HUES64 (cell line): ENCODE measurements around the gene EDC4.

ENCODE experiments used
- H3K27ac ChIP-seq: 2 replicates; pipeline ENCODE4 v1.7.0; 2013; ENCODE audit warnings: low read depth, low read length, inconsistent platforms
- H3K27me3 ChIP-seq: 2 replicates; pipeline ENCODE4 v1.6.1; 2013; ENCODE audit warnings: mild to moderate bottlenecking, low read length; ENCODE audit not compliant: insufficient read depth
- H3K36me3 ChIP-seq: 2 replicates; pipeline ENCODE4 v1.6.1; 2013; ENCODE audit warnings: mild to moderate bottlenecking, low read length; ENCODE audit not compliant: insufficient read depth
- H3K4me1 ChIP-seq: 2 replicates; pipeline ENCODE4 v1.6.1; 2013; ENCODE audit warnings: mild to moderate bottlenecking, low read length, moderate library complexity; ENCODE audit not compliant: insufficient read depth
- H3K4me3 ChIP-seq: 2 replicates; pipeline ENCODE4 v1.5.1; 2013; ENCODE audit warnings: mild to moderate bottlenecking, low read length, moderate library complexity
- H3K9ac ChIP-seq: 2 replicates; pipeline ENCODE4 v1.6.1; 2013; ENCODE audit warnings: mild to moderate bottlenecking, low read depth, low read length
- H3K9me3 ChIP-seq: 2 replicates; pipeline ENCODE4 v1.6.1; 2013; ENCODE audit warnings: low read depth, low read length; ENCODE audit not compliant: insufficient read depth
- WGBS: fragments of 150-250, 120-280 bp; methylation state at CpG from one replicate; pipeline ENCODE4 v1.1.7; 2013; ENCODE audit warnings: missing lambda C conversion rate; 5-methylcytosine and 5-hydroxymethylcytosine counted together

Gene EDC4

GRCh38 chr16:67865318-67865717 is 7.5 kb upstream of the EDC4 start:
- Histone ChIP-seq H3K27ac (no peak overlapping the region), H3K27me3 (no peaks in the 10 kb centered on the region), H3K9me3 (no peaks in the 10 kb centered on the region), H3K4me3 (no peak overlapping the region), H3K4me1 (no peaks in the 10 kb centered on the region), H3K36me3 (peaks cover 71% of the 10 kb centered on the region), H3K9ac (no peak overlapping the region)
- 85% methylated on average over 2 of the region's 2 CpGs for WGBS

- no peaks in the 10 kb centered on the region for H3K9me3 ChIP-seq
- WGBS = 96% methylated on average over 6 of the region's 6 CpGs
- H3K4me1 ChIP-seq = no peaks in the 10 kb centered on the region
- H3K27ac ChIP-seq = no peak overlapping the region
- H3K9ac ChIP-seq = no peak overlapping the region
- H3K27me3 ChIP-seq = no peaks in the 10 kb centered on the region
- no peak overlapping the region for H3K4me3 ChIP-seq
- peaks cover 77% of the 10 kb centered on the region for H3K36me3 ChIP-seq
Observed at GRCh38 chr16:67868290-67868689, 4.6 kb upstream of the EDC4 start.

GRCh38 chr16:67869653-67870052 is 3.2 kb upstream of the EDC4 start:
- Histone ChIP-seq H3K4me3 (no peak overlapping the region), H3K9me3 (no peaks in the 10 kb centered on the region), H3K27ac (no peak overlapping the region), H3K27me3 (no peaks in the 10 kb centered on the region), H3K4me1 (peaks cover 8% of the 10 kb centered on the region; the same call in 1 of the 2 replicates), H3K9ac (no peak overlapping the region), H3K36me3 (peaks cover 72% of the 10 kb centered on the region)
- 96% methylated on average over 7 of the region's 7 CpGs for WGBS

DNA sequence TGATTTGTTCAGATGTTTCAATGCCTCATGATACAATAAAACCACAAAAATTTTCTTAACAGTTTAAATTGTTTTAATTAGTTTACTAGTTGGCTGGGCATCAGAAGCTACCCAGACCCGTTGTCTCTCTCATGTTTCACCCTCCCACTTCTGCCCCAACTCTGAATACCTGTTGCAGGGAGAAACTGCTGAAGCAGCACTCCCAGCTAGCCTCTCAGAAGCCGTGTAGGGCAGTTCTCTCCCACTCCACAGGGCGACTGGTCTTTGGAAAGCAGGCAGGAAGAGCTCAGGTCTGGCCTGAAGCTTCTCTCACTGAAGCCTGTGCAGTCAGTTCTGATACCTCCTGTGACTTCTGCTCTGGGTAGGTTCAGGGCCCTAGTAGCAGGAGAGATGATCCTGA is 1.6 kb upstream of the EDC4 start:
- peaks cover 63% of the 10 kb centered on the region for H3K36me3 ChIP-seq
- H3K27ac ChIP-seq = no peak overlapping the region
- H3K9me3 ChIP-seq = no peaks in the 10 kb centered on the region
- H3K4me1 ChIP-seq = peaks cover 8% of the 10 kb centered on the region; the same call in 1 of the 2 replicates
- no peak overlapping the region for H3K9ac ChIP-seq
- no peaks in the 10 kb centered on the region for H3K27me3 ChIP-seq
- H3K4me3 ChIP-seq = no peak overlapping the region
- 85% methylated on average over 3 of the region's 3 CpGs for WGBS

DNA sequence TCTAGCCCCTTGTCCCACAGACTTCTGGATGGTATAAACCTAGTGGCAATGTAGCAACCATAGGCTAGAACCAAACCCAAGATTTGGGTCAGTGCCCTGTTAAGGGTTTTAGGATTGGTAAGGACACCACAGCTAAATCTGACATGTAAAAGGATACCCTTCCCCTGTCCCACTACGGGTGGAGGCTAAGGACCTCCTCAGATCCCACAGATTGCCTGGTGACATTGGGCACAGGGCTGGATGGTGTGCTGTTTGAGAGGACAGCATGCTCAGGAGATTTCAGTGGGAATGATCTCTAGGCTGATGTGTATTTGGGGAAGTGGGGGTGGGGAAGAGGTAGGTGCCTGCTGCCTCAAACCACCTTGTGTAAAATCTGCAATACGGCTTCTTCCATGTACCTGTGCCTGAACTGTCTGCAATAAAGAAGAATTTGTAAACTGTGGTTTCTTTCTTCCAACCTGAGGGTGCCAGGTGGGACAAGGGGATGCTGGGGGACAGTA is 671 bp upstream of the EDC4 start:
- WGBS = 75% methylated on average over 2 of the region's 2 CpGs
- Histone ChIP-seq H3K27me3 (no peaks in the 10 kb centered on the region), H3K9me3 (no peaks in the 10 kb centered on the region), H3K9ac (no peak overlapping the region), H3K27ac (no peak overlapping the region), H3K36me3 (peaks cover 63% of the 10 kb centered on the region), H3K4me1 (peaks cover 8% of the 10 kb centered on the region; the same call in 1 of the 2 replicates), H3K4me3 (peak overlapping the region; percentile 97)

DNA sequence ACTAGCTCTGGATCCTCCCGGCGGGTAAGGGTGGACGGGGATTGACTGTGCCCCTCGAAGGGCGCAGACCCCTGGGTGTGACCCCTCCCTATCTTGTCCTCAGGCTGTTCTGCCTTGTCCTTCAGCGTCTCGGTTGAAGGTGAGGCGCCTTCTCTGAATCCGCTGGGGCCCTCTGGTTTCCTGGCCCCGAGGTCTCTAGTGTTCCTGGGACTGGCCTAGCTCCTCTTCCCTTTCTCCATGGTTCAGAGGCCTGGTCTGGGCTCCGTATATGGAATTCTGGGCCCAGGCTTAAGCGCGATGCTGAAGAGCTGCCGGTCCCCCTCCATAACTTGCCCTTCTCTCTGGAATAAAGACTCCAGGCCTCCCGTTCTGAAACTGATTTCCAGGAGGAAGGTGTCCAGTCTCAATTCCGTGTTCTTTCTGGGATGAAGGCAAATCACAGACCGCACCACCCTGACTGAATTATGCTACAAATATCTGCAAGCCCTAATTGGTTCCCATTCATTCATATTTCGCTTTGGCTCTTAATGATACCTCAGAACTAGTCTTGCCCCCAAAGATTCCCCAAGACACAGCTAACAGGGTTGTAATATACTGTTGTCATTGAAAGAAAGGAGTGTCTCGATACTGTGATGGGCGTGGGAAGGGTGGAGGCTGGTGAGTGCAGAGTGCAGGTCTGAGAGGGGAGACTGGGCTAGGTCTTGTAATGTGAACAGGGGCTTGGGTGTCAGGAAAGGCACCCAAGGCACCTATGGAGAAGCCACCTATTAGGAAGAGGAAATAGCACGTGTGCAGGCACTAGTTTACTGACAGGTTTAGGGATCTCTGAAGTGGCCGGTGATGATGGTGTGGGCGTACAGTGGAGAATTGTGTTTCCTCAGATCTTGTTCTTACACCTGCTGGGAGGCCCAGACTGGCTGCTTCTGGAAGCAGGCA is 851 bp downstream of the EDC4 start:
- H3K27me3 ChIP-seq = no peaks in the 10 kb centered on the region
- H3K4me1 ChIP-seq = peaks cover 8% of the 10 kb centered on the region; the same call in 1 of the 2 replicates
- 26% methylated on average over 23 of the region's 23 CpGs for whole genome bisulfite sequencing
- peak overlapping the region; percentile 93 for H3K9ac ChIP-seq
- no peaks in the 10 kb centered on the region for H3K9me3 ChIP-seq
- H3K27ac ChIP-seq = peak overlapping the region; percentile 62
- peak overlapping the region; percentile 97 for H3K4me3 ChIP-seq
- peaks cover 63% of the 10 kb centered on the region for H3K36me3 ChIP-seq

- Histone ChIP-seq H3K9me3 (no peaks in the 10 kb centered on the region), H3K27ac (no peak overlapping the region), H3K36me3 (peaks cover 63% of the 10 kb centered on the region), H3K27me3 (no peaks in the 10 kb centered on the region), H3K4me3 (peak overlapping the region; percentile 97), H3K9ac (no peak overlapping the region), H3K4me1 (peaks cover 8% of the 10 kb centered on the region; the same call in 1 of the 2 replicates)
- WGBS = 89% methylated on average over 3 of the region's 3 CpGs
Observed at GRCh38 chr16:67874372-67874771, 1.5 kb downstream of the EDC4 start.

DNA sequence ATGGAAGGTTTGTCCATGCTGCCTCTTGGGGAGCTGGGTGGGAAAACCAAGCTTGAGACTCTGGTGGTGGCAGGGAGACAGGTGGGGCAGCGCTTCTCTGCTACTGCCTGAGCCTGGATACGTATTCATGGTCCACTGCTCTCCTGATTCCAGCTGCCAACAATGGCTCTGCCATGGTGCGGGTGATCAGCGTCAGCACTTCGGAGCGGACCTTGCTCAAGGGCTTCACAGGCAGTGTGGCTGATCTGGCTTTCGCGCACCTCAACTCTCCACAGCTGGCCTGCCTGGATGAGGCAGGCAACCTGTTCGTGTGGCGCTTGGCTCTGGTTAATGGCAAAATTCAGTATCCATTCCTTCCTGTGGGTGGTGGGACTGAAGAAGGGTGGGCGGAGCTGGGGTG is 4.2 kb downstream of the EDC4 start:
- Histone ChIP-seq H3K36me3 (peaks cover 64% of the 10 kb centered on the region), H3K4me1 (peaks cover 8% of the 10 kb centered on the region; the same call in 1 of the 2 replicates), H3K27ac (no peak overlapping the region), H3K9me3 (no peaks in the 10 kb centered on the region), H3K4me3 (no peak overlapping the region), H3K9ac (no peak overlapping the region), H3K27me3 (no peaks in the 10 kb centered on the region)
- WGBS = 98% methylated on average over 11 of the region's 11 CpGs

DNA sequence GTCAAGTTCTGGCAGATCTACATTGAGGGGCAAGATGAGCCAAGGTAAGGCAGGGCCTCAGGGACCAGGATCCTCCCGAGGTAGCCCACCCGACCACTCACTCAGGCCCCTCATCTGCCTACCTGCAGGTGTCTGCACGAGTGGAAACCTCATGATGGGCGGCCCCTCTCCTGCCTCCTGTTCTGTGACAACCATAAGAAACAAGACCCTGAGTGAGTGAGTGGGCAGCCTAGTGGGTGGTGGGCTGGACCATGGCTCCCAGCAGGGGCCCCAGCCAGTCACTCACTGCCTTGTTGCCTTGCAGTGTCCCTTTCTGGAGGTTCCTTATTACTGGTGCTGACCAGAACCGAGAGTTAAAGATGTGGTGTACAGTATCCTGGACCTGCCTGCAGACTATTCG is 5.4 kb downstream of the EDC4 start:
- 94% methylated on average over 6 of the region's 6 CpGs for WGBS
- no peak overlapping the region for H3K27ac ChIP-seq
- no peak overlapping the region for H3K4me3 ChIP-seq
- no peak overlapping the region for H3K9ac ChIP-seq
- H3K27me3 ChIP-seq = no peaks in the 10 kb centered on the region
- H3K36me3 ChIP-seq = peaks cover 75% of the 10 kb centered on the region
- no peaks in the 10 kb centered on the region for H3K9me3 ChIP-seq
- peaks cover 8% of the 10 kb centered on the region; the same call in 1 of the 2 replicates for H3K4me1 ChIP-seq

DNA sequence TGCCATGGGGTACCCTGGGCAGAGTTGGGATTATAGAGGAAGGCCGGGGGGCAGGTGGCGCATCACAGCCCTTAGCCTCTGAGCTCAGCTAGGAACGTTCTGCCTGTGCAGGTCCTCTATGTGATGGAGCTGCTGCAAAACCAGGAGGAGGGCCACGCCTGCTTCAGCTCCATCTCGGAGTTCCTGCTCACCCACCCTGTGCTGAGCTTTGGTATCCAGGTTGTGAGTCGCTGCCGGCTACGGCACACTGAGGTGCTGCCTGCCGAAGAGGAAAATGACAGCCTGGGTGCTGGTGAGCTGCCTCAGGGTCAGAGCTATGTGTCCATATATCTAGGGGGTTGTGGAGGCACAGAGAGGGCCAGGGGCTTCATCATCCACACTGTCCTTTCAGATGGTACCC is 6.0 kb downstream of the EDC4 start:
- H3K9ac ChIP-seq = no peak overlapping the region
- H3K9me3 ChIP-seq = no peaks in the 10 kb centered on the region
- H3K36me3 ChIP-seq = peaks cover 79% of the 10 kb centered on the region
- no peaks in the 10 kb centered on the region for H3K27me3 ChIP-seq
- WGBS = 94% methylated on average over 9 of the region's 9 CpGs
- no peak overlapping the region for H3K4me3 ChIP-seq
- no peak overlapping the region for H3K27ac ChIP-seq
- peaks cover 6% of the 10 kb centered on the region; the same call in 1 of the 2 replicates for H3K4me1 ChIP-seq

DNA sequence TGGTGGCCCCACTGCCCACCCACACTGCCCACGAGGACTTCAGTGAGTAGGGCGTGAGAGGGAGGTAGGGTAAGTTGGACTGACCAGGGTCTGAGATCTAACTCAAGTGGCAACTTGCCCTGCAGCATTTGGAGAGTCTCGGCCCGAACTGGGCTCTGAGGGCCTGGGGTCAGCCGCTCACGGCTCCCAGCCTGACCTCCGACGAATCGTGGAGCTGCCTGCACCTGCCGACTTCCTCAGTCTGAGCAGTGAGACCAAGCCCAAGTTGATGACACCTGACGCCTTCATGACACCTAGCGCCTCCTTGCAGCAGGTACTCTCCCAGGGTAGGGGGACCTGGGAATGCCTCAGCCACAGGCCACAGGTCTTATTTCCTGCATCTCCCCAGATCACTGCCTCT is 6.6 kb downstream of the EDC4 start:
- Histone ChIP-seq H3K4me1 (0 out of 2 replicates have a peak, but pooled peaks cover under 1% of the 10 kb centered on the region), H3K36me3 (peaks cover 83% of the 10 kb centered on the region), H3K9ac (no peak overlapping the region), H3K9me3 (no peaks in the 10 kb centered on the region), H3K27me3 (no peaks in the 10 kb centered on the region), H3K4me3 (no peak overlapping the region), H3K27ac (no peak overlapping the region)
- 94% methylated on average over 12 of the region's 12 CpGs for WGBS
